Tibial nerve (tissue), 4 donors: Measurements from ENCODE around the gene FBLN2. TPM values are rescaled to one million over a fixed set of nuclear protein-coding genes. Genes with fewer than 3 reads are reported as not detected.
A peak's percentile ranks its signal among the peaks of the same experiment; 100 is the strongest.

ENCODE experiments used
- DNase-seq, 2 donors: peaks; one replicate each; pipeline ENCODE4 v3.0.0-alpha.2; 2019; ENCODE audit warnings: low spot score in 2 of 2
- H3K27ac ChIP-seq, 4 donors: fragments of 200-600 bp; sonication (generic) in 3 of 4; one replicate each; pipeline ENCODE4 v1.5.1; 2017 to 2019; ENCODE audit warnings: mild to moderate bottlenecking in 1 of 4
- H3K27me3 ChIP-seq, 2 donors: fragments of 200-600 bp; sonication (generic) in 1 of 2; one replicate each; pipeline versions ENCODE4 v1.5.1 to v1.6.0; 2017 to 2019
- H3K36me3 ChIP-seq, 3 donors: fragments of 200-600 bp; sonication (generic); one replicate each; pipeline ENCODE4 v1.5.1; 2018 to 2019
- H3K4me1 ChIP-seq, 4 donors: fragments of 200-600 bp; sonication (generic) in 3 of 4; one replicate each; pipeline ENCODE4 v1.5.1; 2017 to 2019
- H3K4me3 ChIP-seq, 4 donors: fragments of 200-600 bp; sonication (generic) in 3 of 4; one replicate each; pipeline ENCODE4 v1.5.1; 2017 to 2019; ENCODE audit warnings: mild to moderate bottlenecking in 1 of 4, moderate library complexity in 1 of 4
- H3K9me3 ChIP-seq, 4 donors: fragments of 200-600 bp; sonication (generic) in 3 of 4; one replicate each; pipeline ENCODE4 v1.5.1; 2017 to 2019
- CTCF ChIP-seq, 5 experiments: fragments of 200-600 bp in 3 of 5; fragments of 450-650 bp in 2 of 5; sonication (generic) in 3 of 5; IDR thresholded peaks; one replicate each; pipeline ENCODE4 v1.5.1; 2016 to 2019; ENCODE audit warnings: antibody characterized with exemption in 5 of 5, mild to moderate bottlenecking in 3 of 5, moderate library complexity in 2 of 5
- EP300 ChIP-seq, 2 donors: sonication (generic); formaldehyde crosslinking; IDR thresholded peaks; one replicate each; pipeline ENCODE4 v1.6.1; 2017; ENCODE audit warnings: antibody characterized with exemption in 2 of 2, mild to moderate bottlenecking in 1 of 2
- POLR2A ChIP-seq, 2 donors: fragments of 450-650 bp; IDR thresholded peaks; one replicate each; pipeline ENCODE4 v1.6.1; 2017; ENCODE audit warnings: antibody characterized with exemption in 2 of 2, mild to moderate bottlenecking in 2 of 2, moderate library complexity in 2 of 2
- WGBS, 2 donors: methylation state at CpG; one replicate each; pipeline ENCODE4 v1.1.5; 2018; 5-methylcytosine and 5-hydroxymethylcytosine counted together
- total RNA-seq, 4 donors: library from RNA; depleted of rRNA; stranded (reverse); fragments of >200 nt; gene quantifications; one replicate each; pipeline ENCODE4 v1.1.0, GENCODE V29; 2016

Gene FBLN2
- total RNA-seq, 4 donors from 2014 or later, result 185 to 445 (median 240) TPM

DNA sequence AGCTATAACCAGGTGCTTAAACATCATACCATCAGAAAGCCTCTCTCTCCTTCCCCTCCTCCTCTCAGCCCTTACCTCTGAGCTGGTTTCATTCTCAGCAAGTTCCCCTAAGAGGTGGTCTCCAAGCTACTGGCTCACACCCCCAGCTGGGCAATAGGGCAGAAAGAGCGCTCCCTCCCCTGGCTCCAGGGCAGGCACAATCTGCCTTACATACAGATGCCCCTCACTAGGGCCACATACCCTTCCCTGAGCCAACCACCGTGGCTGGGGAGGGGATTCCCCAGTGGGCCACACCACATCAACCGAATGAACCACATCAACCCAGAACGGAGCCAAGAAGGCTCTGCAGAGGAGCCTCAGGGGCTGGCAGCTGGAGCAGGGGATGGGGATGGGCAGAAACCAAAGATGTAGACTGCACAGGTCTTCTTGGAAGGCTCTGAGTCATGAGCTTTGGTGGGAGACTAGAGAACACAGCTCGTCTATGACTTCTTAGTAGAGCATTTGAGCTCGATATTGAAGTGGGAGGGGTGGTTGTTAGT lies 4.6 kb upstream of the FBLN2 start:
- DNase-seq, result no peak
- H3K4me1 ChIP-seq, result peaks cover 0 to 59% (median 14%) of the 10 kb centered on the region in 4 donors
- peak overlapping the region in 1 of 4 donors; percentile 88 for H3K27ac ChIP-seq
- TF ChIP-seq POLR2A (IDR thresholded peaks at IDR 0.05) (no peak), CTCF (IDR thresholded peaks at IDR 0.05) (no peak), EP300 (IDR thresholded peaks at IDR 0.05) (no peak)
- WGBS, 2 donors, result 40 to 47% methylated on average over 6 of the region's 6 CpGs
- no peaks in the 10 kb centered on the region for H3K27me3 ChIP-seq
- H3K36me3 ChIP-seq, result no peaks in the 10 kb centered on the region
- no peak overlapping the region for H3K4me3 ChIP-seq
- H3K9me3 ChIP-seq, result no peaks in the 10 kb centered on the region

GRCh38 chr3:13544951-13545651 lies 3.8 kb upstream of the FBLN2 start:
- peak overlapping the region in 2 of 4 donors; percentile 36 to 88 for H3K27ac ChIP-seq
- 64 to 67% methylated on average over 8 to 9 of the region's 9 CpGs for WGBS, 2 donors
- DNase-seq, result no peak
- no peaks in the 10 kb centered on the region for H3K27me3 ChIP-seq
- no peak for TF ChIP-seq CTCF (IDR thresholded peaks at IDR 0.05)
- TF ChIP-seq POLR2A (IDR thresholded peaks at IDR 0.05), result no peak
- H3K9me3 ChIP-seq, result no peaks in the 10 kb centered on the region
- peaks cover 0 to 59% (median 11%) of the 10 kb centered on the region in 4 donors for H3K4me1 ChIP-seq
- H3K36me3 ChIP-seq, result no peaks in the 10 kb centered on the region
- no peak overlapping the region for H3K4me3 ChIP-seq

DNA sequence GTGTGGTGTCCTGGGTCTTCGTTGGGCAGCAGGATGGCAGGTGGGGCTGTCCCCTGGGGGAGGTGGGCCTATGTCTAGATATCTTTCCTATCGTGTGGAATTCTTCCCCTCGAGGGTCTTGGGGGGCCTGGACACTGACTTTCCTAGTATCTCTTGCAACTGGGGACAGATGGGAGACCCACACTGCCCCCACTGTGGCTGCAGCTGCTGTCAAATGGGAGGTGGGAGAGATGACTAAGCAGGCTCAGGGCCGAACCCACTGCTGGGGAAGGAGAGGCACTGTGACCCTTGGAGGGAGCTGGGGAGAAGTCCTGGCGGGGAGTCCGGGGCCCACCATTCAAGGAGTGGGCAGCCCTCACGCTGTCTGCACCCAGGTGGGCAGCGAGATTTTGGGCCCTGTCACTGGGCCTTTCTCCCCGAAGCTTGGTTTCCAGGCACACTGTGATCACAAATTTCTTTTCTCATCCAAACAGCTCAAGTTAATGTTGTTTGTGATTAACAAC lies 2.9 kb upstream of the FBLN2 start:
- no peaks in the 10 kb centered on the region for H3K9me3 ChIP-seq
- H3K27ac ChIP-seq, result peak overlapping the region; percentile 27 to 88 (median 38)
- no peak for DNase-seq
- WGBS, 2 donors, result 73 to 87% methylated on average over 8 to 9 of the region's 9 CpGs
- no peaks in the 10 kb centered on the region for H3K36me3 ChIP-seq
- no peak overlapping the region for H3K4me3 ChIP-seq
- no peaks in the 10 kb centered on the region for H3K27me3 ChIP-seq
- H3K4me1 ChIP-seq, result peaks cover 0 to 62% (median 11%) of the 10 kb centered on the region in 4 donors
- TF ChIP-seq CTCF (IDR thresholded peaks at IDR 0.05) (no peak), EP300 (IDR thresholded peaks at IDR 0.05) (no peak), POLR2A (IDR thresholded peaks at IDR 0.05) (no peak)

DNA sequence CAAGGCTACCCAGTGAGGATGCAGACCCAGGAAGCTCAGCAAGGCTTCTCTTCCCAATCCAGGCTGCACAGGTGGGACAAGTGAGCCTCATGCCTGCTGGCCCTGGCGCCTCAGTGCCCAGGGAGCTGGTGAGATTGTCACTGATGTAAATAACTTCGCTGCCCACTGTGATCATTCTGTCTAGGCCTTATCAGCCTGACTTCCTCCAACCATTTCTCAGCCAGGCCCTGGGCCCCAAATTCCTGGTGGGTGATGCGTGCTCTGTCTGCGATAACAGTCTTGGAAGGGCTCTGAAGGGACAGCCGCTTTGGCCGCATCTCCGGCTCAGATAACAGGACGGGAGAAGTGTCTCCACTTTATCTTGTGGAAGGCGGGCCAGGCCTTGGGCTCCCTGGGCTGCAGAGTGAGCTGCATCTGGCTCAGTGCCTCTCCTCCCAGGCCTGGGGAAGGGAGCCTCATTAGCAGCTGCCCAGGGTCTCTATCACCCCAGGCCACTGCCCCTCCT lies 2.2 kb upstream of the FBLN2 start:
- Histone ChIP-seq H3K9me3 (no peaks in the 10 kb centered on the region), H3K36me3 (no peaks in the 10 kb centered on the region), H3K27me3 (no peaks in the 10 kb centered on the region), H3K4me3 (no peak overlapping the region), H3K27ac (peak overlapping the region; percentile 27 to 88 (median 57)), H3K4me1 (peaks cover 0 to 69% (median 11%) of the 10 kb centered on the region in 4 donors)
- no peak for TF ChIP-seq CTCF (IDR thresholded peaks at IDR 0.05)
- no peak for TF ChIP-seq POLR2A (IDR thresholded peaks at IDR 0.05)
- TF ChIP-seq EP300 (IDR thresholded peaks at IDR 0.05), result no peak
- 65 to 78% methylated on average over 9 of the region's 9 CpGs for WGBS, 2 donors
- no peak for DNase-seq
